Ovary (tissue), 3 donors: Measurements from ENCODE around the gene ATCAY.

ENCODE experiments used
- CTCF ChIP-seq, 3 donors: fragments of 450-650 bp in 2 of 3; fragments of 200-600 bp in 1 of 3; IDR thresholded peaks; one replicate each; pipeline versions ENCODE4 v1.5.1 to v1.8.0; 2016 to 2022; ENCODE audit warnings: antibody characterized with exemption in 3 of 3, mild to moderate bottlenecking in 1 of 3
- EP300 ChIP-seq: sonication (generic); formaldehyde crosslinking; IDR thresholded peaks from one replicate; pipeline ENCODE4 v1.6.1; 2017; ENCODE audit warnings: antibody characterized with exemption
- POLR2A ChIP-seq: fragments of 450-650 bp; IDR thresholded peaks from one replicate; pipeline ENCODE4 v1.6.1; 2017; ENCODE audit warnings: antibody characterized with exemption, mild to moderate bottlenecking, moderate library complexity
- donor health status: DM: no; HTN: no; CAD: no.

GRCh38 chr19:3949294-3949693, 68.8 kb downstream of the ATCAY start:
- TF ChIP-seq CTCF (IDR thresholded peaks at IDR 0.05) (no peak), POLR2A (no peak), EP300 (no peak)
